NCI-H2029 treated with DMSO at 0.1 percent for 48 hours (cell line): ENCODE data around the gene CELF2.

Source experiments
- DNase-seq: peaks from one replicate; lab custom pipeline; 2025; lab: John Stamatoyannopoulos, UW

Gene CELF2

GRCh38 chr10:11156480-11156879, 138.8 kb downstream of the CELF2 start:
- no peak for DNase-seq

DNA sequence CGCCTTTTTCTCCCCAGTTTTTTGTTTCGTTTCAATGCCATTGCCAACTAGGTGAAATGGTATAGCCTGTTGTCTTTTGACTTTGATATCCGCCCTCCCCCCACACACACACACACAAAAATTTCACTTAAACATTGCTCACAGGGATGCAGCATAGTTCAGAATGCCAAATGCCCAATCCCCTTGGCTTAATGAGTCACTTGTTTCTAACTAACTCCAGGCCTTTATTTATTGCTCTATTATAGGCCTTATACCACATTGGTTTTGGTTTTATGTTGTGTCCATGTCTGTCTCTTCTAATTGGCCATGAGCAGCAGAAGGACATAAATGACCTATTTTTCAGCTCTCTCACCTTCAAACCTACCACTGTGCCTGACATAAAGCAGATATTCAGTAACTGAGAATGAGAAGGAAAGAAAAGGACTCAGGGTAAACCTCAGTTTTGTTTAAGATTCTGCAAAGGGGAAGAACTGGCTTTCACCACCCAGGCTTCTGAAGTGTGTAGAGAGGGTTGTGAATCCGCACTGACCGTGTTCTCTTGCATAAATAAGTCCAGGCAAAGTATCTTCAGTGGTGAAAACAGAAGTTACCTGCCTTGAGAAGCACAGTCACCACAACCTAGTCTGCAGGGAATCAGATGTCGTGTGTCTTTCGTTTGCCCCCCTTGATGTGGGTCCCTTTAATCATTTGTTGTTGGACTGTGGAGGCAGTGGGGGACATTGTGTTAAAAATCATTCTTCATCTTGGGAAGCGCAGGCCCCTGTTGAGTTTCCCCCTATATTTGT, 139.8 kb downstream of the CELF2 start:
- no peak for DNase-seq

DNA sequence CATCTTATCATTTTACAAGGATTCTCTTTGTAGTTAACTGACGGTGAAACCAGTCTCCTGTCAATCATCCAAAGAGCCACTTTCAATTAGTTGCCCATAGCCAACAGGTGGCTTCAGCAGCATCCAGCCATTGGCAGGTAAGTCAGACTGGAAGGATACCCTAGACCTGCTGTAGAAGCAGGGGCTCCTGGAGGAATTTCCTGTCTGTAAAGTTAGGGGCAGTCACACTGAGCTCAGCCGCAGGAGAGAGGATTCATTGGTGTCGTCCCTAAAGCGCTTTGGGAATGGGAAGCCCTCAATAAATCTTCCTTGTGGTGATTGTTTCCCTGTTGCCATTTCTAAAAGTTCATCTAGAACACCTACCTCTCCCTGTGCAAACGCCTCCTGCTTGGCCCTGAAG, 140.4 kb downstream of the CELF2 start:
- no peak for DNase-seq

GRCh38 chr10:11159543-11160215, 142.0 kb downstream of the CELF2 start:
- DNase-seq, result no peak

DNA sequence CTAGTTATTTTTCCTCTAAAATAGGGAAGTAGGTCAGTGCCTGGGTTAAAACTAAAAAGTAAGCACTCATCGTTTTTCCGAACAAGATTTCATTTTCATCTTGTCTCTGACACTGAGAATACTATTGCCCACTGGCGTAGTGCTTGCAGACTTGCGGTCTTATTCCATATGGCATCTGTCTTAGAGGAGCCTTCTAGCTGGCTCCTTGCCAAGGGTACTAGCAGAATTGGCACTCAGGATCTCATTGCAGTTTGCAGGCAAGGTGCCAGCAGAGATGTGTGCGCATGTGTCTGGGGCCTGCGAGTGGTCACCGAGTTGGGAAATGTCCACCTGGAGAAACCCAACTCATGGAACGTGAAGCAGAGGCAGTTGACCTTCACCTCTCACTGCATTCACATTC, 143.4 kb downstream of the CELF2 start:
- DNase-seq, result no peak

GRCh38 chr10:11161910-11162309, 144.2 kb downstream of the CELF2 start:
- DNase-seq, result no peak

DNA sequence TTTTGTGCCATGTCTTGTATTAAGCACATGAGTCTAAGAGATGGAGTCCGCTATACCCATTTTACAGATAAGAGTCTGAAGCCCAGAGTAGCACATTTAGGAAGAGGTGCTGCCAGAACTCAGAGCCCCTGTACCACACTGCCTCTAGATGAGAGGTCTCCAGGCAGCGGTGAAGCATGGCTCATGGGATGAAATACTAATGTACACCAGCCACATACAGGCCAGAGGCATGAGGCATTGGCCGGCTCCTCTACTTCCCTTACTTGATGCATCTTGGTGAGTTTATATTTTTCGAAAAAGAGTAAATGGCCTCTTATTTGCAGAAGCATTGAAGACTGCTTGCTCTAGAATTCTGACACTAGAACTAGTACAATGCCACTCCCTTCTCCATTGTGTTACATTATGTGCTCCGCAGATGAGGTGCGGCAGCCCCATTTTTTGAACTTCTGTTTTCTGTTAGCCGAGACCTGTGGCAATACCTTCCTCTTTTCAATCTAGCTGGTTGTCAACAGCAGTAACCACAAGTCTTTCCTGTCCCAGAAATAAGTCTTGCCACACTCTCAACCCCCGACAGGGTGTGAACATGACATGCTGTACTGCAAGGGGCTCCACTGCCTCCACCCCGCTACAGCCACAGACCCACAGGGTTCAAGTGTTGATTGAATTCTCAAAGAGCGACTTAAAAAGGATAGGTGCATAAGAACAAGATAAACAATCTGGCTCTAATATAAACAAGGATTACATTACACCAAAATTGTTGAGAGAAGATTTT, 145.3 kb downstream of the CELF2 start:
- no peak for DNase-seq

DNA sequence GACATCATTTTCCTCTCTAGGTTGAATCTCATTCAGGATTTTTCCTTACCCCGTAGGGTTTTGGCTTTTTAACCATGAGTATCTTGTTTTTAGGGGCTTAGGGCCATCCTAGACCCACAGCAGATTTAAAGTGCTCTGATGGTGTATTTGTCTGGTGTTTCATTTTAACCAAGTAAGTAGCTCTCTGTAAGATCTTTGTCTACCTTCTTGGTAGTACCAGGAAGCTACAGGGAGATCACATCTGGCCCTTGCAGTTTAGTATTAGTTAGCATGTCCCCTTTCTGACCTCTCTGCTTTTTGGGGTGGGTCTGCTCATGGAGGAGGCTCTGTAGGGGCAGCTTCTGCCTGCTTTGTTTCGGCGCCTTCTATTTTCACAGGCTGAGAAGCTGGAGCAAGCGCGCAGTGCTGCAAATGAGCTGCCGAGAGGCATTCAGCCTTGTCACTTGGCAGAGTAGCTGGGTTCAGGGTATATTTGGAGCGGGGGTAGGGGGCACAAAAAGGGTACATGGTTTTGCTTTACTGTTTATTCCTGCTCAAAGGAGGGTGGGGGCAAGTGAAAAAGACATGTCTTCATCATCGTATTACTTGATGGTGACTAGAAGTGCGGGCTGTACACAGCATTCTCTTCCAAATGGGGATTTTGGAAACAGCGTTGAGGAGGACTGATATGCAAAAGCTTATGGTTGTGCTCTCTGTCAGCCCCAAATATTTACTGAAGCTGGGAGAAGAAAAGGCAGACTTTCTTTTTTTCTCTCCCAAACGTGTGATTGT, 146.3 kb downstream of the CELF2 start:
- DNase-seq, result no peak

DNA sequence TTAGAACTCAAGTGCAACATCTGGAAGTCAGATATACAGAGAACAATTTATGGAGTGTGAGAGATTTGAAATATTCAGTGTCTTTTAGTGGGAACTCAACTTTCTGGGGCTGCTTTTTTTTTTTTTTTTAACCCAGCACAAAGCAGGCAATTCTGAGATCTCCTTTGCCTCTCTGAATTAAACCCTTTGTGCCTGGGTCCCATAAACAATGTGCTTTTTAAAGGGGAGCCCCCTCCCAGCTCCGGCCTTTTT, 146.8 kb downstream of the CELF2 start:
- no peak for DNase-seq

GRCh38 chr10:11164803-11165590, 147.3 kb downstream of the CELF2 start:
- DNase-seq, result no peak

GRCh38 chr10:11165591-11166543, 148.2 kb downstream of the CELF2 start:
- no peak for DNase-seq

DNA sequence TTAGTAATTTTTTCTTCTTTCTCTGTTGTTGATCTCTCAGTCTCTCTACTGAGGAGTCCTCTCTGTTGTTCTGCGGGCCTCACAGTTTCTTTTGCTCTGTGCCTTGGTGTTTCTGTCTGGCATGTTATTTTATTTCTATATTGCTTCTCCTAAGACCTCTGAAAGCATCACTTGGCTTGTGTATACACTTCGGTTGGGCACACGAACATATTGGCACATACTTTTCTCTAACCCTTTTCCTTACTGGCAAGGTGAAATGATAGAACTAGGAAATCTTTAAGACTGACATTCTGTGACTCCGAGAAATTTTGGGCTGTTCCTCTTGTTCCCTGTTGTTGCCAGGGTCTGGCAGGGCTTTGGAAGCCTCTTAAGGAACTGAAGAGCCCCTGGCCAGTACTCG, 148.9 kb downstream of the CELF2 start:
- DNase-seq, result no peak

DNA sequence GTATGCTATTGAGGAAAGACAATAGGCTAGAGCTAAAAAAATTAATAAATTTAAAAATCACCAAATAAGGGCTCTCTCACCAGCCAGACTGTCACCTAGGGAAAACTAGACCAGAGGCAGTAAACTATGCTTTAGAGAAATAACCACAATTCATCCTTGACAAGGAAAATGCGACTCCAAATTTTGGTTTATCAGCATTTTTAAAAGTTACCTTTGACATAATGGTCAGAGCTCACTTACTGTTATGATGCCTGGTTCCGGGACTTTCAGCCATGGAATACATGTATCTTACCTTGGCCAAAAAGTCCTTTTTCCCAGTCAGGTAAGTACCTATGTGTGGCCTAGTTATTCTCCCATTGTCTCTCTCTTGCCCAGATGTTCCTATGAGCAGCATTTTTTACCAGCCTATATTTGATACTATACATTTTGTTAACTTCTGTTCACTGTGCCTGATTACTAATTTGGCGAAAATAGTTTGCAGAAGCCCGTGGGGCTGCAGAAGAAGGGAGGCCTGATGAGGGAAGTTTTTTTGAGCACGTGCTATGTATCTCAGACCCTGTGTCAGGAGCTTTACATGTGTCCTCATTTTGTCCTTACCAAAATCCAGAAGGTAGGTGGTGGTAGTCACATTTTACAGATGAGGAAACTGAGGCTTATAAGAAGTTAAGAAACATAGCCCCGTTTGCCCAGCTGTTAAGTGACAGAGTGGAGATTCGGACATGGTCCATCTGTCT, 149.7 kb downstream of the CELF2 start:
- DNase-seq, result no peak

DNA sequence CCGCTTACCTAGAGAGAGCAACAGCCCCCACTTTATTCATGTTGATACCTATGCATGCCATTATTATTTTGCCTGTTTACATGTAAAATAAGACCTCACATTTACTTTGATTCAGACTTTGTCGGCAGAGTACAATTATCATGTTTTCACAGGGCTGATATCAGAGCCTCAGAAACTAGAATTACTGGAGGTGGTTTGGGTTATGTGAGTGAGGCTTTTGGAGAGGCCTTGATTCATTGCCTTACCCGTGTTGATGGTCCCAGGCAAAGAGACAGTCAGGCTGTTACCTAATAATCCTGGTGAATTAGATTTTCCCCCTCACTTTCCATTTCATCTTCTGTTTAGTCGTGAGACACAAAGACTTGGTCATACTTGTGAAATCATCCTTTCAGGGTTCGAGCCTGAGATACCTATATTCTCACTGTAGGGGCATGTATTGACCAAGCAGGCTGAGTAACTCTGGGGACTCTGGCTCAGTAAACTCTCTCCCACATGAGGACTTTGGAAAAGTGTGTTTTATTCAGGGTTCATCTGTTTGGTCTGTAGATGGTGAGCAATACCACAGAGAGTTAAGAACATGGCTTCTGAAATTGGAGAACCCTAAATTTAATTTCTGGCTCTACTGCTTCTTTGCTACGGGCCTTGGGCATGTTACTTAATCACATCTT, 150.9 kb downstream of the CELF2 start:
- no peak for DNase-seq

DNA sequence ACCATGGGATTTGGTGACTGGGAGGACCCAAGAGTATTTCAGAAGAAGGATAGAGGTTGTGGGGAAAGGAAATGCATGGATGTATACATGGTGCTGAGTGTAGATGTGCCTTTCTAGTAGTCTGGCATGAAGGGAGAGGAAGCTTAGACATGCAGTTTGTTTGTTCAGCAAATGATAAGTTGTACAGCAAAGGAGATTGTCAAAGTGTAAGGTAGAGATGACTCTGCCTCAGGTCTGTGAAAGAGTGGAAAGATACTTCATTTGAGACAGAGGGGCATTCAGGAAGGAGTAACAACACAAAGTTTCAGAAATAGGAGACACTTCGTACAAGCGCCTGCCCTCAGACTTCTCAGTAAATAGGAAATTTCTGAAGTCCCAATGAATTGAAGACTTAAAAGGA, 152.3 kb downstream of the CELF2 start:
- no peak for DNase-seq

DNA sequence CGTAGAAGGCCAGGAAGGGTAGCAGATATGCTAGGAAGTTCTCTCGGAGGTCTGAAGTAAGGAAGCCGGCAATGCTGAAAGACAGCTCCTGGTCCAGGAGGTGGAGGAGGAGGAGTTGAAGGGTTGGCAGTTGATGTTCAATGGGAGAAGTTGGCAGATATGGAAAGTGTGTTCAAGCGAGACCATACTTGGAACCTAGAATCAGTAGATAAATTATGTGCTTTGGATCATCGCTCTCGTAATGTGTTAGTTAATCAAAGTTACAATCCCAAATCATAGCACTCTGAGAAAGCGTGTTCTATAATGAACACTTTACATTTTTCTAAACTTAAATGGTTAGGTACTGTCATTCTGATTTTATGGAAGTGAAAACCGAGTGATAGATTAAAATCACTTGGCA, 152.9 kb downstream of the CELF2 start:
- DNase-seq, result no peak

GRCh38 chr10:11170993-11171851, 153.6 kb downstream of the CELF2 start:
- DNase-seq, result no peak

DNA sequence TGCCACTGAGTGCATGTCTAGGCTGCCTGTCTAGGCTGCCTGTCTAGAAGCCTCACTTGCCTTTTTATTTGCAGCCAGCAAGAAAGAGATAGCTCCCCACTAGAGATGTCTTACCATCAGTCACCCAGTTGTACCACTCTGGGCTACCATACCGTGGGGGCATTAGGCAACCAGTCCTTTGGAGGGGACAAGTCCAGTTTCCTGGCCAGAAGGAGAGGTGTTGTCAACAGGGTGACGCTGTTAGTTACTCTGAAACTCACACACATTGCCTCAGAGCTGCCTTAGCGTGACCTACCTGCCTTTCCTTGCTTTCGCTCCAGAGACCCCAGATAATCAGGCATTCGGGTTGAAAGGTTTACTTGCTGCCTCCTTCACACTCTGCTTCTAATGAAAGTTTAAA, 155.4 kb downstream of the CELF2 start:
- DNase-seq, result no peak
